GM23338 (cell line): ENCODE measurements around the gene IL1B. TPM values are rescaled to one million over a fixed set of nuclear protein-coding genes. Genes with fewer than 3 reads are reported as not detected.

Experiments used
- ATAC-seq: fragments of 200-7000 bp; cut with Tn5 transposase; 3 replicates; pipeline ENCODE4 v1.9.1; 2020
- DNase-seq: peaks from one replicate; pipeline ENCODE4 v3.0.0-alpha.2; 2015; ENCODE audit warnings: low spot score
- H2AFZ ChIP-seq: fragments of 200-600 bp; sonication (generic); 2 replicates; pipeline ENCODE4 v1.8.0; 2016; ENCODE audit warnings: antibody characterized with exemption, mild to moderate bottlenecking, moderate library complexity
- H3F3A ChIP-seq: fragments of 200-600 bp; sonication (generic); replicated peaks from 2 replicates; pipeline ENCODE4 v1.8.0; 2017; ENCODE audit warnings: antibody characterized with exemption, mixed run types, low read depth
- H3K27ac ChIP-seq: fragments of 200-600 bp; sonication (generic); 2 replicates; pipeline ENCODE4 v1.6.1; 2016; ENCODE audit warnings: low read depth
- H3K27me3 ChIP-seq: fragments of 200-600 bp; sonication (generic); 2 replicates; pipeline ENCODE4 v1.8.0; 2016; ENCODE audit warnings: mild to moderate bottlenecking, mixed run types, moderate library complexity; ENCODE audit not compliant: insufficient read depth
- H3K36me3 ChIP-seq: fragments of 200-600 bp; sonication (generic); 2 replicates; pipeline ENCODE4 v1.8.0; 2016; ENCODE audit warnings: mild to moderate bottlenecking; ENCODE audit not compliant: insufficient read depth
- H3K4me1 ChIP-seq: fragments of 200-600 bp; sonication (generic); 2 replicates; pipeline ENCODE4 v1.8.0; 2016; ENCODE audit warnings: mild to moderate bottlenecking, moderate library complexity; ENCODE audit not compliant: insufficient read depth
- H3K4me2 ChIP-seq: fragments of 200-600 bp; sonication (generic); 2 replicates; pipeline ENCODE4 v1.7.1; 2017; ENCODE audit warnings: mixed run types
- H3K4me3 ChIP-seq: fragments of 200-600 bp; sonication (generic); 2 replicates; pipeline ENCODE4 v1.6.1; 2016; ENCODE audit warnings: mixed run types
- H3K79me2 ChIP-seq: fragments of 200-600 bp; sonication (generic); replicated peaks from 2 replicates; pipeline ENCODE4 v1.8.0; 2017; ENCODE audit warnings: mild to moderate bottlenecking; ENCODE audit not compliant: insufficient read depth
- H3K9me2 ChIP-seq: fragments of 200-600 bp; sonication (generic); 2 replicates; pipeline ENCODE4 v1.8.0; 2017; ENCODE audit not compliant: insufficient read depth
- H4K20me1 ChIP-seq: fragments of 200-600 bp; sonication (generic); replicated peaks from 2 replicates; pipeline ENCODE4 v1.8.0; 2017; ENCODE audit warnings: mild to moderate bottlenecking; ENCODE audit not compliant: insufficient read depth
- H3K27ac Mint-ChIP-seq: 2 replicates; pipeline ENCODE4 v1.8.0; 2020; ENCODE audit warnings: inconsistent platforms, mild to moderate bottlenecking, moderate library complexity, mixed read lengths
- H3K27me3 Mint-ChIP-seq: 3 replicates; pipeline ENCODE4 v1.8.0; 2022; ENCODE audit warnings: low read depth, mild to moderate bottlenecking, moderate library complexity, mixed read lengths, inconsistent platforms; ENCODE audit not compliant: insufficient read depth, poor library complexity
- H3K36me3 Mint-ChIP-seq: 3 replicates; pipeline ENCODE4 v1.8.0; 2021; ENCODE audit warnings: low read depth, mild to moderate bottlenecking, inconsistent platforms, moderate library complexity, mixed read lengths
- H3K4me1 Mint-ChIP-seq: 3 replicates; pipeline ENCODE4 v1.8.0; 2020; ENCODE audit warnings: mild to moderate bottlenecking, inconsistent platforms, mixed read lengths
- H3K4me3 Mint-ChIP-seq: 3 replicates; pipeline ENCODE4 v1.8.0; 2021; ENCODE audit warnings: moderate library complexity, mild to moderate bottlenecking, inconsistent platforms, mixed read lengths
- H3K9me3 Mint-ChIP-seq: 3 replicates; pipeline ENCODE4 v1.8.0; 2020; ENCODE audit warnings: moderate library complexity, mild to moderate bottlenecking, inconsistent platforms, mixed read lengths
- EZH2 ChIP-seq: fragments of 200-600 bp; sonication (generic); IDR thresholded peaks from one replicate; pipeline ENCODE4 v1.8.0; 2017; ENCODE audit warnings: antibody characterized with exemption, mild to moderate bottlenecking, low read depth; ENCODE audit not compliant: unreplicated experiment
- EZH2phosphoT487 ChIP-seq: fragments of 200-600 bp; sonication (generic); IDR thresholded peaks from one replicate; pipeline ENCODE4 v1.8.1; 2018; ENCODE audit warnings: antibody characterized with exemption; ENCODE audit not compliant: unreplicated experiment
- JUNB ChIP-seq: IDR thresholded peaks from one replicate; pipeline ENCODE4 v1.6.1; 2016; ENCODE audit warnings: antibody characterized with exemption; ENCODE audit not compliant: unreplicated experiment
- NANOG ChIP-seq: IDR thresholded peaks from 2 replicates; pipeline ENCODE4 v1.6.1; 2016; ENCODE audit warnings: antibody characterized with exemption, borderline replicate concordance
- POLR2AphosphoS5 ChIP-seq: IDR thresholded peaks from 2 replicates; pipeline ENCODE4 v1.6.1; 2016; ENCODE audit warnings: antibody characterized with exemption, low read depth
- STAT1 ChIP-seq: IDR thresholded peaks from one replicate; pipeline ENCODE4 v1.6.1; 2016; ENCODE audit warnings: antibody characterized with exemption; ENCODE audit not compliant: unreplicated experiment
- ZNF114 ChIP-seq: fragments of 250-450 bp; sonication (Bioruptor Pico); IDR thresholded peaks from 2 replicates; pipeline ENCODE4 v1.5.0; 2020; ENCODE audit warnings: mild to moderate bottlenecking, moderate library complexity
- ZNF331 ChIP-seq: fragments of 250-450 bp; sonication (Bioruptor Pico); IDR thresholded peaks from 2 replicates; pipeline ENCODE4 v1.5.0; 2020; ENCODE audit warnings: low read depth, mild to moderate bottlenecking, moderate library complexity
- polyA plus RNA-seq: library from polyadenylated mRNA; unstranded; fragments of >200 nt; fragmentation: Nextera tagmentation; extraction: Ambion mirVana; gene quantifications from 2 replicates; pipeline ENCODE4 v1.2.1, GENCODE V29; 2016
- total RNA-seq: library from RNA; depleted of rRNA; stranded (reverse); fragments of >200 nt; shearing (Covaris generic); gene quantifications from 2 replicates; pipeline ENCODE4 v1.2.3, GENCODE V29; 2014
- TF ChIP-seq, protein P1 (sequence below), 2 experiments: fragments of 200-600 bp in 1 of 2; sonication (generic) in 1 of 2; conservative IDR thresholded peaks; 2 replicates each; pipeline versions ENCODE4 v1.5.1 to v1.6.1; 2016 to 2017; ENCODE audit warnings: antibody characterized with exemption in 2 of 2, low read depth in 2 of 2, mild to moderate bottlenecking in 2 of 2, moderate library complexity in 1 of 2
- TF ChIP-seq, protein P2 (sequence below): fragments of 250-450 bp; sonication (Bioruptor Pico); IDR thresholded peaks from 2 replicates; pipeline ENCODE4 v1.5.0; 2020; ENCODE audit warnings: mild to moderate bottlenecking, moderate library complexity

IL1B gene
- total and polyA plus RNA-seq, 2 experiments from 2014 or later: not detected

- Histone ChIP-seq H3K9me2 (peaks cover 5% of the 10 kb centered on the region; the same call in 1 of the 2 replicates), H3K4me1 (no peaks in the 10 kb centered on the region), H3K4me3 (no peak overlapping the region), H2AFZ (no peak overlapping the region), H3K36me3 (no peaks in the 10 kb centered on the region), H3F3A (no peaks in the 10 kb centered on the region), H3K27ac (no peak overlapping the region), H3K79me2 (no peaks in the 10 kb centered on the region), H3K27me3 (no peaks in the 10 kb centered on the region), H4K20me1 (no peaks in the 10 kb centered on the region), H3K4me2 (no peak overlapping the region)
- H3K36me3 Mint-ChIP-seq: no peaks in the 10 kb centered on the region
- TF ChIP-seq, protein P1, sequence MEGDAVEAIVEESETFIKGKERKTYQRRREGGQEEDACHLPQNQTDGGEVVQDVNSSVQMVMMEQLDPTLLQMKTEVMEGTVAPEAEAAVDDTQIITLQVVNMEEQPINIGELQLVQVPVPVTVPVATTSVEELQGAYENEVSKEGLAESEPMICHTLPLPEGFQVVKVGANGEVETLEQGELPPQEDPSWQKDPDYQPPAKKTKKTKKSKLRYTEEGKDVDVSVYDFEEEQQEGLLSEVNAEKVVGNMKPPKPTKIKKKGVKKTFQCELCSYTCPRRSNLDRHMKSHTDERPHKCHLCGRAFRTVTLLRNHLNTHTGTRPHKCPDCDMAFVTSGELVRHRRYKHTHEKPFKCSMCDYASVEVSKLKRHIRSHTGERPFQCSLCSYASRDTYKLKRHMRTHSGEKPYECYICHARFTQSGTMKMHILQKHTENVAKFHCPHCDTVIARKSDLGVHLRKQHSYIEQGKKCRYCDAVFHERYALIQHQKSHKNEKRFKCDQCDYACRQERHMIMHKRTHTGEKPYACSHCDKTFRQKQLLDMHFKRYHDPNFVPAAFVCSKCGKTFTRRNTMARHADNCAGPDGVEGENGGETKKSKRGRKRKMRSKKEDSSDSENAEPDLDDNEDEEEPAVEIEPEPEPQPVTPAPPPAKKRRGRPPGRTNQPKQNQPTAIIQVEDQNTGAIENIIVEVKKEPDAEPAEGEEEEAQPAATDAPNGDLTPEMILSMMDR (conservative IDR thresholded peaks at IDR 0.05; ENCODE audit: low read depth in 2 of 2): no peak
- TF ChIP-seq NANOG (no peak), ZNF114 (no peak), JUNB (no peak), EZH2phosphoT487 (no peak)
- H3K4me1 Mint-ChIP-seq: no peaks in the 10 kb centered on the region; the same call in 2 of the 3 replicates
- H3K27me3 Mint-ChIP-seq: no peaks in the 10 kb centered on the region
- H3K9me3 Mint-ChIP-seq: peaks cover 3% of the 10 kb centered on the region; the same call in 1 of the 3 replicates
- no peak overlapping the region for H3K4me3 Mint-ChIP-seq
- ATAC-seq: no peak
- DNase-seq: no peak
- no peak overlapping the region for H3K27ac Mint-ChIP-seq
Measured at GRCh38 chr2:112829101-112829960, 7.2 kb downstream of the IL1B start.

- Mint-ChIP-seq H3K27me3 (peaks cover under 1% of the 10 kb centered on the region), H3K4me3 (no peak overlapping the region), H3K4me1 (no peaks in the 10 kb centered on the region; the same call in 2 of the 3 replicates), H3K9me3 (peaks cover 3% of the 10 kb centered on the region; the same call in 1 of the 3 replicates), H3K27ac (no peak overlapping the region), H3K36me3 (no peaks in the 10 kb centered on the region; the same call in 2 of the 3 replicates)
- Histone ChIP-seq H3F3A (no peaks in the 10 kb centered on the region), H3K36me3 (no peaks in the 10 kb centered on the region), H3K79me2 (no peaks in the 10 kb centered on the region), H3K4me3 (no peak overlapping the region), H2AFZ (no peak overlapping the region), H3K9me2 (peaks cover 5% of the 10 kb centered on the region; the same call in 1 of the 2 replicates), H3K4me1 (no peaks in the 10 kb centered on the region), H3K27ac (no peak overlapping the region), H4K20me1 (no peaks in the 10 kb centered on the region), H3K27me3 (no peaks in the 10 kb centered on the region), H3K4me2 (no peak overlapping the region)
- ATAC-seq (no peak), DNase-seq (no peak)
- TF ChIP-seq, protein P2, sequence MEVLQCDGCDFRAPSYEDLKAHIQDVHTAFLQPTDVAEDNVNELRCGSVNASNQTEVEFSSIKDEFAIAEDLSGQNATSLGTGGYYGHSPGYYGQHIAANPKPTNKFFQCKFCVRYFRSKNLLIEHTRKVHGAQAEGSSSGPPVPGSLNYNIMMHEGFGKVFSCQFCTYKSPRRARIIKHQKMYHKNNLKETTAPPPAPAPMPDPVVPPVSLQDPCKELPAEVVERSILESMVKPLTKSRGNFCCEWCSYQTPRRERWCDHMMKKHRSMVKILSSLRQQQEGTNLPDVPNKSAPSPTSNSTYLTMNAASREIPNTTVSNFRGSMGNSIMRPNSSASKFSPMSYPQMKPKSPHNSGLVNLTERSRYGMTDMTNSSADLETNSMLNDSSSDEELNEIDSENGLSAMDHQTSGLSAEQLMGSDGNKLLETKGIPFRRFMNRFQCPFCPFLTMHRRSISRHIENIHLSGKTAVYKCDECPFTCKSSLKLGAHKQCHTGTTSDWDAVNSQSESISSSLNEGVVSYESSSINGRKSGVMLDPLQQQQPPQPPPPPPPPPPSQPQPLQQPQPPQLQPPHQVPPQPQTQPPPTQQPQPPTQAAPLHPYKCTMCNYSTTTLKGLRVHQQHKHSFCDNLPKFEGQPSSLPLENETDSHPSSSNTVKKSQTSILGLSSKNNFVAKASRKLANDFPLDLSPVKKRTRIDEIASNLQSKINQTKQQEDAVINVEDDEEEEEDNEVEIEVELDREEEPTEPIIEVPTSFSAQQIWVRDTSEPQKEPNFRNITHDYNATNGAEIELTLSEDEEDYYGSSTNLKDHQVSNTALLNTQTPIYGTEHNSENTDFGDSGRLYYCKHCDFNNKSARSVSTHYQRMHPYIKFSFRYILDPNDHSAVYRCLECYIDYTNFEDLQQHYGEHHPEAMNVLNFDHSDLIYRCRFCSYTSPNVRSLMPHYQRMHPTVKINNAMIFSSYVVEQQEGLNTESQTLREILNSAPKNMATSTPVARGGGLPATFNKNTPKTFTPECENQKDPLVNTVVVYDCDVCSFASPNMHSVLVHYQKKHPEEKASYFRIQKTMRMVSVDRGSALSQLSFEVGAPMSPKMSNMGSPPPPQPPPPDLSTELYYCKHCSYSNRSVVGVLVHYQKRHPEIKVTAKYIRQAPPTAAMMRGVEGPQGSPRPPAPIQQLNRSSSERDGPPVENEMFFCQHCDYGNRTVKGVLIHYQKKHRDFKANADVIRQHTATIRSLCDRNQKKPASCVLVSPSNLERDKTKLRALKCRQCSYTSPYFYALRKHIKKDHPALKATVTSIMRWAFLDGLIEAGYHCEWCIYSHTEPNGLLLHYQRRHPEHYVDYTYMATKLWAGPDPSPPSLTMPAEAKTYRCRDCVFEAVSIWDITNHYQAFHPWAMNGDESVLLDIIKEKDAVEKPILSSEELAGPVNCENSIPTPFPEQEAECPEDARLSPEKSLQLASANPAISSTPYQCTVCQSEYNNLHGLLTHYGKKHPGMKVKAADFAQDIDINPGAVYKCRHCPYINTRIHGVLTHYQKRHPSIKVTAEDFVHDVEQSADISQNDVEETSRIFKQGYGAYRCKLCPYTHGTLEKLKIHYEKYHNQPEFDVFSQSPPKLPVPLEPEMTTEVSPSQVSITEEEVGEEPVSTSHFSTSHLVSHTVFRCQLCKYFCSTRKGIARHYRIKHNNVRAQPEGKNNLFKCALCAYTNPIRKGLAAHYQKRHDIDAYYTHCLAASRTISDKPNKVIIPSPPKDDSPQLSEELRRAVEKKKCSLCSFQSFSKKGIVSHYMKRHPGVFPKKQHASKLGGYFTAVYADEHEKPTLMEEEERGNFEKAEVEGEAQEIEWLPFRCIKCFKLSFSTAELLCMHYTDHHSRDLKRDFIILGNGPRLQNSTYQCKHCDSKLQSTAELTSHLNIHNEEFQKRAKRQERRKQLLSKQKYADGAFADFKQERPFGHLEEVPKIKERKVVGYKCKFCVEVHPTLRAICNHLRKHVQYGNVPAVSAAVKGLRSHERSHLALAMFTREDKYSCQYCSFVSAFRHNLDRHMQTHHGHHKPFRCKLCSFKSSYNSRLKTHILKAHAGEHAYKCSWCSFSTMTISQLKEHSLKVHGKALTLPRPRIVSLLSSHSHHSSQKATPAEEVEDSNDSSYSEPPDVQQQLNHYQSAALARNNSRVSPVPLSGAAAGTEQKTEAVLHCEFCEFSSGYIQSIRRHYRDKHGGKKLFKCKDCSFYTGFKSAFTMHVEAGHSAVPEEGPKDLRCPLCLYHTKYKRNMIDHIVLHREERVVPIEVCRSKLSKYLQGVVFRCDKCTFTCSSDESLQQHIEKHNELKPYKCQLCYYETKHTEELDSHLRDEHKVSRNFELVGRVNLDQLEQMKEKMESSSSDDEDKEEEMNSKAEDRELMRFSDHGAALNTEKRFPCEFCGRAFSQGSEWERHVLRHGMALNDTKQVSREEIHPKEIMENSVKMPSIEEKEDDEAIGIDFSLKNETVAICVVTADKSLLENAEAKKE (CRISPR knock-in tag): no peak
- TF ChIP-seq POLR2AphosphoS5 (no peak), NANOG (no peak), ZNF114 (no peak), EZH2phosphoT487 (no peak), STAT1 (no peak), ZNF331 (CRISPR knock-in tag) (no peak), JUNB (no peak), EZH2 (no peak)
- TF ChIP-seq, protein P1 (conservative IDR thresholded peaks at IDR 0.05; ENCODE audit: low read depth in 2 of 2): no peak
Measured at GRCh38 chr2:112828251-112828691, 8.3 kb downstream of the IL1B start.
